ENCODE data around the gene OR2A7. TPM values are rescaled to one million over a fixed set of nuclear protein-coding genes. Genes with fewer than 3 reads are reported as not detected.
"Not testable (repeated sequence)": the region's sequence is repeated elsewhere in the genome, so short reads cannot be mapped to it uniquely, and the experiment has no call there.

The OR2A7 gene
- total RNA-seq, 1 donor from 2014 or later: 0.92 TPM

- DNase-seq (ENCODE audit: low spot score); H3K27ac Mint-ChIP-seq (ENCODE audit: unreplicated experiment); H3K27me3 Mint-ChIP-seq (ENCODE audit: low read depth); H3K9me3 Mint-ChIP-seq (ENCODE audit: low read depth); H3K4me3 Mint-ChIP-seq (ENCODE audit: unreplicated experiment); H3K36me3 Mint-ChIP-seq (ENCODE audit: low read depth); H3K4me1 Mint-ChIP-seq (ENCODE audit: low read depth): not testable (repeated sequence)
These were observed 17.6 kb downstream of the OR2A7 start for GRCh38 chr7:144246967-144247366.

DNA sequence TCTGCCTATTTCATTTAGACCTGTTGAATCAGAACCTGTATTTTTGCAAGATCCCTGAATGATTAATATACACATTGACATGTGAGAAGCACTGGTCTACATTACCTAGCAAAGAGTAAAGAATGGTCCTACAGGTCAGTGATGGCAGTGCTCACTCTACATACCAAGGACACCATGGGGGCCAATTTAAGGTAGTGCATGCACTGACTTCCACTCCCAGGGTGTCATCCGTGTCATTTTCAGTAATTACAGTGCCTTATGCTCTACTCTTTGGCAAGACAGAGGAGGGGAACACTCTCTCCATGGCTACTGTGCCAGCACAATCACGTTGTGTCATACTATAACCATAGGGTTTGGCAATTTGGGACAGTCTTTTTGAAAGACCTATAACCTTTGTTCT, 19.2 kb downstream of the OR2A7 start:
- H3K4me3 Mint-ChIP-seq (ENCODE audit: unreplicated experiment); H3K4me1 Mint-ChIP-seq (ENCODE audit: low read depth); H3K27ac Mint-ChIP-seq (ENCODE audit: unreplicated experiment): not testable (repeated sequence)

GRCh38 chr7:144239365-144239764, 25.2 kb downstream of the OR2A7 start, which contains the start of gene OR2A42:
Gene OR2A42 (minus strand): TSS chr7:144239605. CDS start chr7:144232843, 6,762 bp downstream.
- not testable (repeated sequence) for H3K36me3 Mint-ChIP-seq (ENCODE audit: low read depth); H3K4me3 Mint-ChIP-seq (ENCODE audit: unreplicated experiment); H3K27me3 Mint-ChIP-seq (ENCODE audit: low read depth)

More for the DNA sequence above, 19.2 kb downstream of the OR2A7 start:
- H3K27me3 Mint-ChIP-seq (ENCODE audit: low read depth); H3K36me3 Mint-ChIP-seq (ENCODE audit: low read depth); DNase-seq (ENCODE audit: low spot score); H3K9me3 Mint-ChIP-seq (ENCODE audit: low read depth): not testable (repeated sequence)

GRCh38 chr7:144238530-144239082, 26.0 kb downstream of the OR2A7 start:
- not testable (repeated sequence) for DNase-seq (ENCODE audit: low spot score); H3K27ac Mint-ChIP-seq (ENCODE audit: unreplicated experiment); H3K27me3 Mint-ChIP-seq (ENCODE audit: low read depth); H3K36me3 Mint-ChIP-seq (ENCODE audit: low read depth); H3K9me3 Mint-ChIP-seq (ENCODE audit: low read depth); H3K4me3 Mint-ChIP-seq (ENCODE audit: unreplicated experiment); H3K4me1 Mint-ChIP-seq (ENCODE audit: low read depth)

More at GRCh38 chr7:144239365-144239764, 25.2 kb downstream of the OR2A7 start, which contains the start of gene OR2A42:
- H3K4me1 Mint-ChIP-seq (ENCODE audit: low read depth); H3K27ac Mint-ChIP-seq (ENCODE audit: unreplicated experiment); DNase-seq (ENCODE audit: low spot score); H3K9me3 Mint-ChIP-seq (ENCODE audit: low read depth): not testable (repeated sequence)

DNA sequence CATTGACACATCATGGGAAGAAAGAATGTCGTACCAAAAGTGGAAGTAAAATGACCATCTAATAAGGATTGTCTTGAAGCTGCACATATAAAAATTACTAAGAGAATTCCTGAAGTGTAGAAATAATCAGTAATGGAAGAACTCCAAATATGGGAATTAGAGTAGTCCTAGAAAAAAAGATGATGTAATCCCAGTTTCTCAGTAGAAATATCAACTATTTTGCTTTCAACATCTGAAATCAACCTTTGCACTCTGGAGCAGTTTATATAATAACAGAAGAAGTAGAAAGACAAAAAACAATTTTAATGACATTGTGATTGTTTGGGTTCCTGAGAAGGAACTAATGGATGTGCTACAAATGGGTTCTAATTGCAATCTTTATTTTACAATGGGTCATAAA, 31.6 kb downstream of the OR2A7 start:
- H3K27me3 Mint-ChIP-seq (ENCODE audit: low read depth); H3K36me3 Mint-ChIP-seq (ENCODE audit: low read depth); H3K9me3 Mint-ChIP-seq (ENCODE audit: low read depth); DNase-seq (ENCODE audit: low spot score); H3K4me3 Mint-ChIP-seq (ENCODE audit: unreplicated experiment); H3K27ac Mint-ChIP-seq (ENCODE audit: unreplicated experiment); H3K4me1 Mint-ChIP-seq (ENCODE audit: low read depth): not testable (repeated sequence)

GRCh38 chr7:144231027-144231426, 33.6 kb downstream of the OR2A7 start:
- H3K27ac Mint-ChIP-seq (ENCODE audit: unreplicated experiment); H3K4me3 Mint-ChIP-seq (ENCODE audit: unreplicated experiment); H3K4me1 Mint-ChIP-seq (ENCODE audit: low read depth): not testable (repeated sequence)

GRCh38 chr7:144228810-144229209, 35.8 kb downstream of the OR2A7 start:
- H3K27ac Mint-ChIP-seq (ENCODE audit: unreplicated experiment); H3K36me3 Mint-ChIP-seq (ENCODE audit: low read depth); H3K27me3 Mint-ChIP-seq (ENCODE audit: low read depth); H3K4me1 Mint-ChIP-seq (ENCODE audit: low read depth); H3K9me3 Mint-ChIP-seq (ENCODE audit: low read depth); H3K4me3 Mint-ChIP-seq (ENCODE audit: unreplicated experiment): not testable (repeated sequence)
- peak; percentile 60 for DNase-seq (ENCODE audit: low spot score)

More at GRCh38 chr7:144231027-144231426, 33.6 kb downstream of the OR2A7 start:
- not testable (repeated sequence) for H3K27me3 Mint-ChIP-seq (ENCODE audit: low read depth); H3K36me3 Mint-ChIP-seq (ENCODE audit: low read depth); H3K9me3 Mint-ChIP-seq (ENCODE audit: low read depth); DNase-seq (ENCODE audit: low spot score)

- not testable (repeated sequence) for H3K27me3 Mint-ChIP-seq (ENCODE audit: low read depth); DNase-seq (ENCODE audit: low spot score); H3K9me3 Mint-ChIP-seq (ENCODE audit: low read depth); H3K27ac Mint-ChIP-seq (ENCODE audit: unreplicated experiment); H3K4me3 Mint-ChIP-seq (ENCODE audit: unreplicated experiment); H3K4me1 Mint-ChIP-seq (ENCODE audit: low read depth); H3K36me3 Mint-ChIP-seq (ENCODE audit: low read depth)
These were observed 37.7 kb downstream of the OR2A7 start for GRCh38 chr7:144226866-144227265.

DNA sequence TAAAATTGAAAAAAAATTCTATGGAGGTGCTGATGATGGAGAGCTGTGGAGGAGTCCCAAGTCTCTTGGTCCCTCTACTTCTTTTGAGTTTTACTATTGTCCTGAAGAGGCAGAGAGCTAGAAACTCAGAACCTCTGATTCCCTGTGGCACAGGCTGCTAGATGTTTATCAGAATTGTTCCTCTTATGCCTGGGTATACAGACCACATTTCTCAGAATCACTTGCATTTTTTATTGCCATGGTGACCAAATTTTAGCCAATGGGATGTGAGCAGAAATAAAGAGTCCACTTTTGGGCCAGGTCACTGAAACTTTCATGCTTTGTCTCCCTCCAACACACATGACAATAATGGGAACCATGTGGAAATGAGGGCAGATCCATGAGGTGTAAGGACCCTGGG, 40.9 kb downstream of the OR2A7 start:
- H3K4me1 Mint-ChIP-seq (ENCODE audit: low read depth); H3K27me3 Mint-ChIP-seq (ENCODE audit: low read depth); H3K4me3 Mint-ChIP-seq (ENCODE audit: unreplicated experiment); H3K36me3 Mint-ChIP-seq (ENCODE audit: low read depth); DNase-seq (ENCODE audit: low spot score); H3K27ac Mint-ChIP-seq (ENCODE audit: unreplicated experiment); H3K9me3 Mint-ChIP-seq (ENCODE audit: low read depth): not testable (repeated sequence)

DNA sequence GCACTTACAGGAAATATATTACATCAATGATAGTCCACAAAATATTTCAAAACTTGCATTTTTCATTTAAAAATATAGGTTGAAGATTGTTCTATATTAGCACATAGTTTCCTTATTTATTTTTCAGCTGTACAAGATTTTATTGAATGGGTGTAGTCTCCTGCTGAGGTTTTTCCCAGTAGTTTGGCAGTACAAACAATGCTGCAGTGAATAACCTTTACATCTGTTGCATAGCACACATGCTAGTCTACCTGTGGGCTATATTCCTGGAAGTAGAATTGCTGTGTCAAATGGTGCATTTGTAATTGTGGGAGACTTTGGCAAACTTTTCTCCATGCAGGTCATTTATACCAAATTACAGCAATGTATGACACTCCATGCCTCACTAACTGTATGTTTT, 44.1 kb downstream of the OR2A7 start:
- H3K9me3 Mint-ChIP-seq (ENCODE audit: low read depth); H3K4me3 Mint-ChIP-seq (ENCODE audit: unreplicated experiment); H3K27ac Mint-ChIP-seq (ENCODE audit: unreplicated experiment); H3K27me3 Mint-ChIP-seq (ENCODE audit: low read depth); DNase-seq (ENCODE audit: low spot score); H3K36me3 Mint-ChIP-seq (ENCODE audit: low read depth); H3K4me1 Mint-ChIP-seq (ENCODE audit: low read depth): not testable (repeated sequence)

Measured in chondrocyte (in vitro differentiated cells).